K562 (cell line): ENCODE measurements around the gene CDS1. TPM values are rescaled to one million over a fixed set of nuclear protein-coding genes. Genes with fewer than 3 reads are reported as not detected.

Experiments
- ATAC-seq: fragments of 200-7000 bp; cut with Tn5 transposase; 3 replicates; pipeline ENCODE4 v1.9.1; 2020; ENCODE audit warnings: moderate library complexity
- BruUV-seq: library from RNA; stranded (reverse); fragments of 400-500 nt; replicated peaks from 2 replicates; lab custom pipeline; 2021; lab: Mats Ljungman, UMichigan
- CTCF ChIA-PET: fragments of 300-600 bp; formaldehyde crosslinking; extraction: SDS; loops from one replicate; lab custom pipeline; 2021; ENCODE audit warnings: low intra/inter-chr PET ratio; lab: Yijun Ruan, JAX
- POLR2A ChIA-PET: fragments of 300-600, 350-650 bp; sonication (Branson Sonifier 250); formaldehyde crosslinking; extraction: SDS; loops from one replicate; lab custom pipeline; 2021; ENCODE audit warnings: antibody characterized with exemption, inconsistent platforms; lab: Yijun Ruan, JAX
- DNase-seq, 4 experiments: peaks; one replicate each; pipeline versions ENCODE4 v3.0.0 to v3.0.0-alpha.2; 2011 to 2018; ENCODE audit warnings: low spot score in 3 of 4, mixed read lengths in 3 of 4; ENCODE audit errors: extremely low read depth in 1 of 4
- FAIRE-seq: peaks from 2 replicates; lab custom pipeline; 2011; peaks lifted over from hg19 to GRCh38; lab: Jason Lieb, UNC
- H2AFZ ChIP-seq: 2 replicates; pipeline ENCODE4 v1.6.0; 2011; ENCODE audit warnings: low read depth, low read length, control low read depth, inconsistent platforms
- H3K27ac ChIP-seq: fragments of 200-600 bp; 3 replicates; pipeline ENCODE4 v1.8.0; 2011; ENCODE audit warnings: low read depth, mild to moderate bottlenecking, control low read depth, inconsistent platforms, low read length, moderate library complexity, mixed read lengths; ENCODE audit errors: extremely low read depth
- H3K27me3 ChIP-seq, 2 experiments: fragments of 300-600 bp in 1 of 2; 2 replicates in 1 of 2; 3 replicates in 1 of 2; pipeline versions ENCODE4 v1.6.0 to v1.8.0; 2011; ENCODE audit warnings: inconsistent platforms in 2 of 2, low read length in 2 of 2, mild to moderate bottlenecking in 1 of 2, mixed read lengths in 1 of 2, moderate library complexity in 1 of 2; ENCODE audit not compliant: control insufficient read depth in 2 of 2, insufficient read depth in 2 of 2
- H3K36me3 ChIP-seq: fragments of 300-600 bp; 3 replicates; pipeline ENCODE4 v1.8.0; 2011; ENCODE audit warnings: mild to moderate bottlenecking, low read length, inconsistent platforms; ENCODE audit not compliant: control insufficient read depth, insufficient read depth
- H3K4me1 ChIP-seq, 2 experiments: fragments of 200-600 bp in 1 of 2; replicated peaks in 1 of 2; 2 replicates in 1 of 2; 3 replicates in 1 of 2; pipeline versions ENCODE4 v1.5.1 to v1.8.0; 2011; ENCODE audit warnings: inconsistent platforms in 2 of 2, low read length in 2 of 2, mild to moderate bottlenecking in 1 of 2, mixed read lengths in 1 of 2, moderate library complexity in 1 of 2; ENCODE audit not compliant: control insufficient read depth in 2 of 2, insufficient read depth in 2 of 2
- H3K4me2 ChIP-seq: 2 replicates; pipeline ENCODE4 v1.6.1; 2011; ENCODE audit warnings: low read length, control low read depth, inconsistent platforms, mixed read lengths; ENCODE audit not compliant: insufficient read depth
- H3K4me3 ChIP-seq: fragments of 200-600 bp; sonication (generic), shearing (Covaris generic); 2 replicates; pipeline ENCODE4 v1.5.1; 2016; ENCODE audit warnings: control low read depth, inconsistent platforms
- H3K79me2 ChIP-seq: fragments of 200-600 bp; 3 replicates; pipeline ENCODE4 v1.8.0; 2011; ENCODE audit warnings: low read length, inconsistent platforms; ENCODE audit not compliant: control insufficient read depth, insufficient read depth
- H3K9ac ChIP-seq, 2 experiments: 2 replicates each; pipeline versions ENCODE4 v1.6.0 to v1.6.1; 2011; ENCODE audit warnings: low read depth in 2 of 2, low read length in 2 of 2, control low read depth in 1 of 2, inconsistent platforms in 1 of 2, mild to moderate bottlenecking in 1 of 2, mixed read lengths in 1 of 2; ENCODE audit not compliant: insufficient read depth in 1 of 2
- H3K9me1 ChIP-seq: one replicate; pipeline ENCODE4 v1.6.0; 2011; ENCODE audit warnings: inconsistent platforms, mild to moderate bottlenecking, low read length, moderate library complexity; ENCODE audit not compliant: control insufficient read depth, insufficient read depth
- H3K9me3 ChIP-seq: replicated peaks from 2 replicates; pipeline ENCODE4 v1.5.1; 2011; ENCODE audit warnings: low read depth, low read length, inconsistent platforms; ENCODE audit not compliant: control insufficient read depth, insufficient read depth
- H4K20me1 ChIP-seq: replicated peaks from 2 replicates; pipeline ENCODE4 v1.6.1; 2011; ENCODE audit warnings: low read length, inconsistent platforms, mixed read lengths; ENCODE audit not compliant: control insufficient read depth, insufficient read depth
- ARNT ChIP-seq, 2 experiments: fragments of 450-650 bp; IDR thresholded peaks; 2 replicates each; pipeline ENCODE4 v1.6.1; 2016; ENCODE audit warnings: mild to moderate bottlenecking in 1 of 2
- ASH1L ChIP-seq: fragments of 450-650 bp; IDR thresholded peaks from 2 replicates; pipeline ENCODE4 v1.6.1; 2018; ENCODE audit warnings: borderline replicate concordance, mild to moderate bottlenecking, low read depth; ENCODE audit not compliant: partially characterized antibody
- CGGBP1 ChIP-seq: fragments of 250-450 bp; sonication (Bioruptor Pico); IDR thresholded peaks from 2 replicates; pipeline ENCODE4 v1.9.0; 2021; ENCODE audit warnings: mild to moderate bottlenecking
- ETV1 ChIP-seq: fragments of 450-650 bp; conservative IDR thresholded peaks from 2 replicates; pipeline ENCODE4 v1.6.1; 2016; ENCODE audit warnings: missing genetic modification characterization, control low read depth, low read depth, missing compliant biosample characterization
- NCOA4 ChIP-seq: fragments of 450-650 bp; IDR thresholded peaks from 2 replicates; pipeline ENCODE4 v1.6.1; 2018; ENCODE audit warnings: mild to moderate bottlenecking; ENCODE audit not compliant: partially characterized antibody
- REST ChIP-seq, 2 experiments: fragments of 450-650 bp; formaldehyde crosslinking in 1 of 2; IDR thresholded peaks; 2 replicates each; pipeline versions ENCODE4 v1.4.0 to v1.6.1; 2014 to 2020; ENCODE audit warnings: mild to moderate bottlenecking in 2 of 2, borderline replicate concordance in 1 of 2, low read depth in 1 of 2
- TCF7L2 ChIP-seq: fragments of 150-350 bp; IDR thresholded peaks from 2 replicates; pipeline ENCODE4 v1.6.1; 2016; ENCODE audit warnings: low read depth, mild to moderate bottlenecking, low read length, moderate library complexity
- U2AF1 ChIP-seq: fragments of 200-400 bp; formaldehyde crosslinking; optimal IDR thresholded peaks from 2 replicates; pipeline ENCODE3; 2017; ENCODE audit warnings: mild to moderate bottlenecking, low read depth, low read length, moderate library complexity
- ZMIZ1 ChIP-seq, 2 experiments: fragments of 150-350 bp in 1 of 2; IDR thresholded peaks; 2 replicates each; pipeline ENCODE4 v1.6.1; 2012 to 2016; ENCODE audit warnings: low read depth in 2 of 2, low read length in 2 of 2, mild to moderate bottlenecking in 1 of 2, moderate library complexity in 1 of 2
- WGBS: fragments of 100-300 bp; shearing (Covaris generic); methylation state at CpG from one replicate; pipeline ENCODE4 v1.1.6; 2016; ENCODE audit warnings: low coverage, mixed read lengths; ENCODE audit not compliant: insufficient coverage; ENCODE audit errors: missing lambda C conversion rate; 5-methylcytosine and 5-hydroxymethylcytosine counted together
- in situ Hi-C: fragments of 300-500 bp; cut with MboI; formaldehyde crosslinking; loops from 4 replicates; pipeline ENCODE4 v1.15.0; 2018; ENCODE audit warnings: inconsistent platforms, mixed read lengths
- intact Hi-C: fragments of 100-400 bp; cut with micrococcal nuclease; formaldehyde crosslinking; loops from 2 replicates; pipeline ENCODE4 v1.14.2; 2022
- polyA plus RNA-seq, 8 experiments: library from polyadenylated mRNA; depleted of rRNA in 4 of 8; stranded (reverse) in 5 of 8; unstranded in 3 of 8; fragments of >200 nt; fragmentation: Nextera tagmentation in 2 of 8; fragmentation: Illumina TruSeq in 1 of 8; extraction: Ambion mirVana in 2 of 8; extraction: Trizol in 1 of 8; gene quantifications; 2 replicates each; pipeline versions ENCODE4 v1.2.1 to v1.2.3, GENCODE V29; 2011 to 2014; ENCODE audit warnings: inconsistent platforms in 1 of 8, missing spikeins in 1 of 8
- total RNA-seq, 7 experiments: library from RNA; depleted of rRNA in 6 of 7; stranded (reverse); fragments of >200 nt in 6 of 7; fragmentation: Illumina TruSeq in 2 of 7; extraction: Trizol in 2 of 7; gene quantifications; 2 replicates each; pipeline versions ENCODE4 v1.2.1 to v1.2.3, GENCODE V29; 2011 to 2021; ENCODE audit warnings: low replicate concordance in 1 of 7

The CDS1 gene
- total and polyA plus RNA-seq, 9 of the 15 experiments (the other 6 are each of a cell fraction or from before 2014, with no cell fraction given): 0.04 to 0.42 (median 0.15) TPM

GRCh38 chr4:84535901-84536300 lies 47.0 kb upstream of the CDS1 start (continued):
- TF ChIP-seq ZMIZ1 (IDR thresholded peaks at IDR 0.05; ENCODE audit: low read depth in 2 of 2, low read length in 2 of 2): no peak
- no peak for TF ChIP-seq TCF7L2
- TF ChIP-seq ETV1 (tag): no peak

- DNase-seq (no peak), FAIRE-seq (no peak)
- intact Hi-C loops: no loop called here
- TF ChIP-seq ARNT (IDR thresholded peaks at IDR 0.05): no peak
- no peak for TF ChIP-seq ASH1L
- TF ChIP-seq U2AF1: no peak
- no peak for TF ChIP-seq REST (IDR thresholded peaks at IDR 0.05; ENCODE audit: borderline replicate concordance)
- no peak for TF ChIP-seq REST (CRISPR knock-in tag; IDR thresholded peaks at IDR 0.05; ENCODE audit: low read depth)
- no peak for TF ChIP-seq NCOA4
- TF ChIP-seq CGGBP1 (CRISPR knock-in tag): no peak
Measured at GRCh38 chr4:84545093-84545492, 37.8 kb upstream of the CDS1 start.

More at GRCh38 chr4:84545093-84545492, 37.8 kb upstream of the CDS1 start:
- ChIA-PET POLR2A (no interaction called here), CTCF (no interaction called here)
- ATAC-seq: no peak
- no peaks in the 10 kb centered on the region for H3K79me2 ChIP-seq
- BruUV-seq: no TSS peak
- H3K27me3 ChIP-seq: no peaks in the 10 kb centered on the region
- H3K36me3 ChIP-seq: no peaks in the 10 kb centered on the region
- in situ Hi-C loops: no loop called here
- no peak overlapping the region for H2AFZ ChIP-seq
- H3K4me3 ChIP-seq: no peak overlapping the region
- H3K9ac ChIP-seq: no peak overlapping the region
- no peaks in the 10 kb centered on the region for H4K20me1 ChIP-seq
- no peak overlapping the region for H3K4me2 ChIP-seq
- no peaks in the 10 kb centered on the region for H3K9me3 ChIP-seq
- no peak overlapping the region for H3K27ac ChIP-seq
- H3K9me1 ChIP-seq: no peaks in the 10 kb centered on the region
- WGBS: 5% methylated on average over 5 of the region's 5 CpGs
- no peaks in the 10 kb centered on the region for H3K4me1 ChIP-seq
